ENCODE data around the gene KRT73. TPM values are rescaled to one million over a fixed set of nuclear protein-coding genes. Genes with fewer than 3 reads are reported as not detected.
A peak's percentile ranks its signal among the peaks of the same experiment; 100 is the strongest.

Gene KRT73
- total and polyA plus RNA-seq, 9 of the 15 experiments (the other 6 are each of a cell fraction or from before 2014, with no cell fraction given) = 0.09 to 0.18 (median 0.13) TPM; not detected in 5

DNA sequence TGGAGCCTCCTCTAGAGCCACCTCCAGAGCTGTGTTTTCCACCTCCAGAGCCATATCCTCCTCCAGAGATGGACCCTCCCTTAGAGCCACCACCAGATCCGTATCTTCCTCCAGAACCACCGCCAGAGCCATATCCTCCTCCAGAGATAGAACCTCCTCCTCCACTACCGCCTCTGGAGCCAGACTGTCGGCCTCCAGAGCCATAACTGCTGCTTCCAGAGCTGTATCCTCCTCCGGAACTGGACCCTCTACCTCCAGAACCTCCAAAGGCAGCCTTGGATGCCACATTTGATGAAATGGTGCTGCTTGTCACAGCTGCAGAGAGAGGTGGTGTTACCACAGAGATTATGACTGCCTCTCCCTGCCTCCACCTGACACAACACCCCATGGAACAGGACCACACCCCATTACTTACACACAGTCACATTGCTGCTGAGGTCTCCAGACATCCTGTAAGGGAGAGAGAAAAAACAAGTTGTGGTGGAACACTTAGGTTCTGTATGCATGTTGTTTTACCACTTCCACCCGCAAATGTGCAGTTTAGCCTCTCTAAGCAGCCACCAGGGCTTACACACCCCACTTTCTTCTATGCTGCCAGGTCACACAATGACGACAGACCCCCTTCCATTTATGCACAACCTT lies 26.9 kb upstream of the KRT73 start (continued):
- TF ChIP-seq CBX8 (IDR thresholded peaks at IDR 0.05; ENCODE audit: borderline replicate concordance, extremely low read depth, low read depth, low read length, poor library complexity, severe bottlenecking) (no peak), CXXC5 (CRISPR knock-in tag; IDR thresholded peaks at IDR 0.05) (0 out of 2 replicates have a peak, but pooled peaks have one; percentile 10), SMAD4 (CRISPR knock-in tag; conservative IDR thresholded peaks at IDR 0.05) (0 out of 2 replicates have a peak, but pooled peaks have one; percentile 18), HDAC1 (IDR thresholded peaks at IDR 0.05) (no peak), DPF2 (IDR thresholded peaks at IDR 0.05) (peak; percentile 63), ZNF197 (CRISPR knock-in tag; IDR thresholded peaks at IDR 0.05; ENCODE audit: low read depth) (0 out of 2 replicates have a peak, but pooled peaks have one; percentile 38), GATA2 (CRISPR knock-in tag; IDR thresholded peaks at IDR 0.05) (0 out of 2 replicates have a peak, but pooled peaks have one; percentile 17), MTA3 (IDR thresholded peaks at IDR 0.05; ENCODE audit: borderline replicate concordance) (0 out of 2 replicates have a peak, but pooled peaks have one; percentile 44), TRIM24 (IDR thresholded peaks at IDR 0.05) (0 out of 4 replicates have a peak, but pooled peaks of 1 of the 2 experiments have one; percentile 12), ZNF12 (CRISPR knock-in tag; IDR thresholded peaks at IDR 0.05) (peak; percentile 99), CTBP1 (IDR thresholded peaks at IDR 0.05; ENCODE audit: borderline replicate concordance) (peak; percentile 49; the same call in 1 of the 2 replicates), KDM5B (IDR thresholded peaks at IDR 0.05; ENCODE audit: insufficient replicate concordance, low read depth, low read length) (no peak)
- TF ChIP-seq, protein P1, sequence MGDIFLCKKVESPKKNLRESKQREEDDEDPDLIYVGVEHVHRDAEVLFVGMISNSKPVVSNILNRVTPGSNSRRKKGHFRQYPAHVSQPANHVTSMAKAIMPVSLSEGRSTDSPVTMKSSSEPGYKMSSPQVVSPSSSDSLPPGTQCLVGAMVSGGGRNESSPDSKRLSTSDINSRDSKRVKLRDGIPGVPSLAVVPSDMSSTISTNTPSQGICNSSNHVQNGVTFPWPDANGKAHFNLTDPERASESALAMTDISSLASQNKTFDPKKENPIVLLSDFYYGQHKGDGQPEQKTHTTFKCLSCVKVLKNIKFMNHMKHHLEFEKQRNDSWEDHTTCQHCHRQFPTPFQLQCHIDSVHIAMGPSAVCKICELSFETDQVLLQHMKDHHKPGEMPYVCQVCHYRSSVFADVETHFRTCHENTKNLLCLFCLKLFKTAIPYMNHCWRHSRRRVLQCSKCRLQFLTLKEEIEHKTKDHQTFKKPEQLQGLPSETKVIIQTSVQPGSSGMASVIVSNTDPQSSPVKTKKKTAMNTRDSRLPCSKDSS (IDR thresholded peaks at IDR 0.05; ENCODE audit: low read depth, partially characterized antibody) = no peak
- TF ChIP-seq, protein P2, sequence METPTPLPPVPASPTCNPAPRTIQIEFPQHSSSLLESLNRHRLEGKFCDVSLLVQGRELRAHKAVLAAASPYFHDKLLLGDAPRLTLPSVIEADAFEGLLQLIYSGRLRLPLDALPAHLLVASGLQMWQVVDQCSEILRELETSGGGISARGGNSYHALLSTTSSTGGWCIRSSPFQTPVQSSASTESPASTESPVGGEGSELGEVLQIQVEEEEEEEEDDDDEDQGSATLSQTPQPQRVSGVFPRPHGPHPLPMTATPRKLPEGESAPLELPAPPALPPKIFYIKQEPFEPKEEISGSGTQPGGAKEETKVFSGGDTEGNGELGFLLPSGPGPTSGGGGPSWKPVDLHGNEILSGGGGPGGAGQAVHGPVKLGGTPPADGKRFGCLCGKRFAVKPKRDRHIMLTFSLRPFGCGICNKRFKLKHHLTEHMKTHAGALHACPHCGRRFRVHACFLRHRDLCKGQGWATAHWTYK (CRISPR knock-in tag; IDR thresholded peaks at IDR 0.05) = no peak
- TF ChIP-seq, protein P3, sequence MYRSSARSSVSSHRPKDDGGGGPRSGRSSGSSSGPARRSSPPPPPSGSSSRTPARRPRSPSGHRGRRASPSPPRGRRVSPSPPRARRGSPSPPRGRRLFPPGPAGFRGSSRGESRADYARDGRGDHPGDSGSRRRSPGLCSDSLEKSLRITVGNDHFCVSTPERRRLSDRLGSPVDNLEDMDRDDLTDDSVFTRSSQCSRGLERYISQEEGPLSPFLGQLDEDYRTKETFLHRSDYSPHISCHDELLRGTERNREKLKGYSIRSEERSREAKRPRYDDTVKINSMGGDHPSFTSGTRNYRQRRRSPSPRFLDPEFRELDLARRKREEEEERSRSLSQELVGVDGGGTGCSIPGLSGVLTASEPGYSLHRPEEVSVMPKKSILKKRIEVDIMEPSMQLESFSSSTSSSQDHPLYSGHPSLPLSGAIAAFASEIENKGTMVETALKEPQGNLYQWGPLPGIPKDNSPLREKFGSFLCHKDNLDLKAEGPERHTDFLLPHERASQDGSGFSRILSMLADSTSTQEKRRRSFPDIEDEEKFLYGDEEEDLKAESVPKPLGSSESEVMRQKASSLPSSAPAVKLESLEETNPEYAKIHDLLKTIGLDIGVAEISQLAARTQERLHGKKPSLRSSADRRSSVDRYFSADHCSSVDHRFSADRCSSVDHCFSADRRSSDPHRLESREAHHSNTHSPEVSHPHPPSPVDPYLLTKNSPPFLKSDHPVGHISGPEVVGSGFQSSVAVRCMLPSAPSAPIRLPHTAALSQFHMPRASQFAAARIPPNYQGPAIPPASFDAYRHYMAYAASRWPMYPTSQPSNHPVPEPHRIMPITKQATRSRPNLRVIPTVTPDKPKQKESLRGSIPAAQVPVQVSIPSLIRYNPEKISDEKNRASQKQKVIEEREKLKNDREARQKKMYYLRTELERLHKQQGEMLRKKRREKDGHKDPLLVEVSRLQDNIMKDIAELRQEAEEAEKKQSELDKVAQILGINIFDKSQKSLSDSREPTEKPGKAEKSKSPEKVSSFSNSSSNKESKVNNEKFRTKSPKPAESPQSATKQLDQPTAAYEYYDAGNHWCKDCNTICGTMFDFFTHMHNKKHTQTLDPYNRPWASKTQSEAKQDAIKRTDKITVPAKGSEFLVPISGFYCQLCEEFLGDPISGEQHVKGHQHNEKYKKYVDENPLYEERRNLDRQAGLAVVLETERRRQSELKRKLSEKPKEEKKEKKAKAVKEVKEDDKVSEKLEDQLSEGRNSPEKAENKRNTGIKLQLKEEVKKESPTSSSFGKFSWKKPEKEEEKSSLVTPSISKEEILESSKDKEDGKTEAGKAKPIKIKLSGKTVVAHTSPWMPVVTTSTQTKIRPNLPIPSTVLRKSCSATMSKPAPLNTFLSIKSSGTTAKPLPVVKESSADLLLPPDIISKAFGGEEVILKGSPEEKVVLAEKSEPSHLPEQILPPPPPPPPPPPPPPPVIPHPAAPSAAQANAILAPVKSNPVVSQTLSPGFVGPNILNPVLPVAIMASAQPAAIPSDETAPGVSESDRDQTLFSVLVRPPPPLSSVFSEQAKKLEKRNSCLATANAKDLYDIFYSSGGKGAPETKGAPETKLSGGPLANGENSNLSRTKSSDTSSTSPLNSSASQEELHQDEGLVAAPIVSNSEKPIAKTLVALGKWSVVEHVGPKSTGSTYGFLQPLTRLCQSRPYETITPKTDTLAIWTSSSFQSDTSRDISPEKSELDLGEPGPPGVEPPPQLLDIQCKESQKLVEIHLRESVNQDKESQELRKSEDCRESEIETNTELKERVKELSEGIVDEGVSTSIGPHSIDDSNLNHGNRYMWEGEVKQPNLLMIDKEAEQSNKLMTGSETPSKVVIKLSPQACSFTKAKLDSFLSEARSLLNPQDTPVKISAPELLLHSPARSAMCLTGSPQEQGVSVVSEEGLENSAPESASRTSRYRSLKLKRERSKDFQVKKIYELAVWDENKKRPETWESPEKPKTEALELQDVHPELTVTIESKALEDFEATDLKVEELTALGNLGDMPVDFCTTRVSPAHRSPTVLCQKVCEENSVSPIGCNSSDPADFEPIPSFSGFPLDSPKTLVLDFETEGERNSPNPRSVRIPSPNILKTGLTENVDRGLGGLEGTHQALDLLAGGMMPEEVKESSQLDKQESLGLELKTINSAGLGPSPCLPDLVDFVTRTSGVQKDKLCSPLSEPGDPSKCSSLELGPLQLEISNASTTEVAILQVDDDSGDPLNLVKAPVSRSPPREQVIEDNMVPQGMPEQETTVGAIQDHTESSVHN (IDR thresholded peaks at IDR 0.05; ENCODE audit: borderline replicate concordance in 1 of 2, low read depth in 1 of 2) = peak in 1 of 2 experiments; percentile 100; a peak in 2 of 4 replicates
